Measurements from ENCODE around the gene SSR2. TPM values are rescaled to one million over a fixed set of nuclear protein-coding genes. Genes with fewer than 3 reads are reported as not detected.

The SSR2 gene
- total and polyA plus RNA-seq, 4 donors, result 93.1 to 264 (median 173) TPM

DNA sequence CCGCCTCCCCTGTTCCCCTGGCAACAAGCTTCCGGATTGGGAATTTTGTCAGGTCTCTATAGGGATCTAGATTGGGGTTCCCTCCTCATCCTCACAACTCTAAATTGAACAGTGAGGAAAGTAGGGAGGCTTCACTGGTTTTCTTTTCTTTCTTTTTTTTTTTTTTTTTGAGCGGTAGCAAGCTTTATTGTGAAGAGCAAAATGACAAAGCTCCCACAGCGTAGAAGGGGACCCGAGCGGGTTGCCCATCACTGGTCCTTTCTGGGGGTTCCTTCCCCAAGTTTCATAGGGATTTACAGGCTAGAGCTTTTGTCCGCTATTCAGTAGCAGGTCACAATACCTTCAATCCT is 52.7 kb downstream of the SSR2 start:
- 84% methylated on average over 7 of the region's 7 CpGs for WGBS
- peaks cover 2 to 4% (median 2%) of the 10 kb centered on the region in 4 donors for H3K36me3 ChIP-seq (ENCODE audit: control insufficient read depth in 4 of 4, insufficient read depth in 3 of 4, low read depth in 1 of 4, low read length in 3 of 4)
- TF ChIP-seq, protein P1, sequence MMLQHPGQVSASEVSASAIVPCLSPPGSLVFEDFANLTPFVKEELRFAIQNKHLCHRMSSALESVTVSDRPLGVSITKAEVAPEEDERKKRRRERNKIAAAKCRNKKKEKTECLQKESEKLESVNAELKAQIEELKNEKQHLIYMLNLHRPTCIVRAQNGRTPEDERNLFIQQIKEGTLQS (IDR thresholded peaks at IDR 0.05), result no peak
- TF ChIP-seq, protein P2, sequence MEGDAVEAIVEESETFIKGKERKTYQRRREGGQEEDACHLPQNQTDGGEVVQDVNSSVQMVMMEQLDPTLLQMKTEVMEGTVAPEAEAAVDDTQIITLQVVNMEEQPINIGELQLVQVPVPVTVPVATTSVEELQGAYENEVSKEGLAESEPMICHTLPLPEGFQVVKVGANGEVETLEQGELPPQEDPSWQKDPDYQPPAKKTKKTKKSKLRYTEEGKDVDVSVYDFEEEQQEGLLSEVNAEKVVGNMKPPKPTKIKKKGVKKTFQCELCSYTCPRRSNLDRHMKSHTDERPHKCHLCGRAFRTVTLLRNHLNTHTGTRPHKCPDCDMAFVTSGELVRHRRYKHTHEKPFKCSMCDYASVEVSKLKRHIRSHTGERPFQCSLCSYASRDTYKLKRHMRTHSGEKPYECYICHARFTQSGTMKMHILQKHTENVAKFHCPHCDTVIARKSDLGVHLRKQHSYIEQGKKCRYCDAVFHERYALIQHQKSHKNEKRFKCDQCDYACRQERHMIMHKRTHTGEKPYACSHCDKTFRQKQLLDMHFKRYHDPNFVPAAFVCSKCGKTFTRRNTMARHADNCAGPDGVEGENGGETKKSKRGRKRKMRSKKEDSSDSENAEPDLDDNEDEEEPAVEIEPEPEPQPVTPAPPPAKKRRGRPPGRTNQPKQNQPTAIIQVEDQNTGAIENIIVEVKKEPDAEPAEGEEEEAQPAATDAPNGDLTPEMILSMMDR (IDR thresholded peaks at IDR 0.05; ENCODE audit: low read depth, low read length, missing input control), result no peak
- TF ChIP-seq EGR1 (IDR thresholded peaks at IDR 0.05; ENCODE audit: low read depth in 2 of 2), result no peak
- TF ChIP-seq TAF1 (conservative IDR thresholded peaks at IDR 0.05), result no peak
- TF ChIP-seq RAD21 (IDR thresholded peaks at IDR 0.05), result no peak
- TF ChIP-seq, protein P3, sequence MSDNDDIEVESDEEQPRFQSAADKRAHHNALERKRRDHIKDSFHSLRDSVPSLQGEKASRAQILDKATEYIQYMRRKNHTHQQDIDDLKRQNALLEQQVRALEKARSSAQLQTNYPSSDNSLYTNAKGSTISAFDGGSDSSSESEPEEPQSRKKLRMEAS (IDR thresholded peaks at IDR 0.05), result no peak
- TF ChIP-seq RXRA (IDR thresholded peaks at IDR 0.05), result no peak
- no peak for TF ChIP-seq FOXA2 (IDR thresholded peaks at IDR 0.05)
- no peak for TF ChIP-seq HNF4G (IDR thresholded peaks at IDR 0.05)
- TF ChIP-seq FOXA1 (IDR thresholded peaks at IDR 0.05), result no peak
- no peak for TF ChIP-seq SP1 (IDR thresholded peaks at IDR 0.05)
- no peak for TF ChIP-seq ZBTB33 (IDR thresholded peaks at IDR 0.05)
- TF ChIP-seq, protein P4, sequence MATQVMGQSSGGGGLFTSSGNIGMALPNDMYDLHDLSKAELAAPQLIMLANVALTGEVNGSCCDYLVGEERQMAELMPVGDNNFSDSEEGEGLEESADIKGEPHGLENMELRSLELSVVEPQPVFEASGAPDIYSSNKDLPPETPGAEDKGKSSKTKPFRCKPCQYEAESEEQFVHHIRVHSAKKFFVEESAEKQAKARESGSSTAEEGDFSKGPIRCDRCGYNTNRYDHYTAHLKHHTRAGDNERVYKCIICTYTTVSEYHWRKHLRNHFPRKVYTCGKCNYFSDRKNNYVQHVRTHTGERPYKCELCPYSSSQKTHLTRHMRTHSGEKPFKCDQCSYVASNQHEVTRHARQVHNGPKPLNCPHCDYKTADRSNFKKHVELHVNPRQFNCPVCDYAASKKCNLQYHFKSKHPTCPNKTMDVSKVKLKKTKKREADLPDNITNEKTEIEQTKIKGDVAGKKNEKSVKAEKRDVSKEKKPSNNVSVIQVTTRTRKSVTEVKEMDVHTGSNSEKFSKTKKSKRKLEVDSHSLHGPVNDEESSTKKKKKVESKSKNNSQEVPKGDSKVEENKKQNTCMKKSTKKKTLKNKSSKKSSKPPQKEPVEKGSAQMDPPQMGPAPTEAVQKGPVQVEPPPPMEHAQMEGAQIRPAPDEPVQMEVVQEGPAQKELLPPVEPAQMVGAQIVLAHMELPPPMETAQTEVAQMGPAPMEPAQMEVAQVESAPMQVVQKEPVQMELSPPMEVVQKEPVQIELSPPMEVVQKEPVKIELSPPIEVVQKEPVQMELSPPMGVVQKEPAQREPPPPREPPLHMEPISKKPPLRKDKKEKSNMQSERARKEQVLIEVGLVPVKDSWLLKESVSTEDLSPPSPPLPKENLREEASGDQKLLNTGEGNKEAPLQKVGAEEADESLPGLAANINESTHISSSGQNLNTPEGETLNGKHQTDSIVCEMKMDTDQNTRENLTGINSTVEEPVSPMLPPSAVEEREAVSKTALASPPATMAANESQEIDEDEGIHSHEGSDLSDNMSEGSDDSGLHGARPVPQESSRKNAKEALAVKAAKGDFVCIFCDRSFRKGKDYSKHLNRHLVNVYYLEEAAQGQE (IDR thresholded peaks at IDR 0.05), result no peak
- TF ChIP-seq JUND (IDR thresholded peaks at IDR 0.05), result no peak
- no peak for TF ChIP-seq NR2F2 (IDR thresholded peaks at IDR 0.05)
- no peak for TF ChIP-seq GABPA (IDR thresholded peaks at IDR 0.05 in 1 of 2, conservative IDR thresholded peaks at IDR 0.05 in 1 of 2)
- no peak for TF ChIP-seq HNF4A (conservative IDR thresholded peaks at IDR 0.05)
- no peak for TF ChIP-seq YY1 (IDR thresholded peaks at IDR 0.05)
- peaks cover 7 to 39% (median 19%) of the 10 kb centered on the region in 4 donors for H3K4me1 ChIP-seq (ENCODE audit: control insufficient read depth in 4 of 4, insufficient read depth in 4 of 4, low read length in 3 of 4)
- no peaks in the 10 kb centered on the region for H3K27me3 ChIP-seq (ENCODE audit: control insufficient read depth in 4 of 4, insufficient read depth in 4 of 4, low read length in 3 of 4)
- DNase-seq (ENCODE audit: low spot score), result no peak
- peak overlapping the region in 1 of 2 donors; percentile 23 for H3K9ac ChIP-seq (ENCODE audit: low read depth in 1 of 2, low read length in 2 of 2)
- no peak overlapping the region for H3K4me3 ChIP-seq (ENCODE audit: low read depth in 1 of 3, low read length in 3 of 3)
- H3K9me3 ChIP-seq (ENCODE audit: control insufficient read depth in 4 of 4, low read length in 3 of 4), result no peaks in the 10 kb centered on the region
- H3K27ac ChIP-seq (ENCODE audit: low read depth in 1 of 2, low read length in 2 of 2), result peak overlapping the region; percentile 29 to 60

Measured in liver (tissue), 9 donors.